SHP77 (cell line): ENCODE results near the gene TBC1D8.
A peak's percentile ranks its signal among the peaks of the same experiment; 100 is the strongest.

Experiments used
- DNase-seq, 2 experiments: peaks; one replicate each; lab custom pipeline; 2025; lab: John Stamatoyannopoulos, UW

The TBC1D8 gene

GRCh38 chr2:101111917-101112771, 39.0 kb downstream of the TBC1D8 start:
- no peak for DNase-seq

GRCh38 chr2:101111262-101111838, 39.8 kb downstream of the TBC1D8 start:
- no peak for DNase-seq

- peak; percentile 38 to 40 for DNase-seq
These were observed 41.6 kb downstream of the TBC1D8 start for GRCh38 chr2:101109451-101110118.

GRCh38 chr2:101108357-101108756, 42.8 kb downstream of the TBC1D8 start:
- DNase-seq = no peak

- no peak for DNase-seq
These were observed 43.9 kb downstream of the TBC1D8 start for GRCh38 chr2:101107241-101107640.

- peak in 1 of 2 experiments; percentile 68 for DNase-seq
These were observed 44.6 kb downstream of the TBC1D8 start for GRCh38 chr2:101106453-101107181.

GRCh38 chr2:101105654-101106053, 45.5 kb downstream of the TBC1D8 start:
- no peak for DNase-seq

GRCh38 chr2:101097638-101098037, 53.5 kb downstream of the TBC1D8 start:
- DNase-seq = no peak

- no peak for DNase-seq
These were observed 54.5 kb downstream of the TBC1D8 start for GRCh38 chr2:101096619-101097142.

- DNase-seq = no peak
These were observed 56.8 kb downstream of the TBC1D8 start for GRCh38 chr2:101094351-101094750.

- no peak for DNase-seq
These were observed 61.0 kb downstream of the TBC1D8 start for GRCh38 chr2:101089942-101090799.

- DNase-seq = no peak
These were observed 61.8 kb downstream of the TBC1D8 start for GRCh38 chr2:101089419-101089818.

GRCh38 chr2:101087638-101088037, 63.5 kb downstream of the TBC1D8 start:
- no peak for DNase-seq

GRCh38 chr2:101083613-101084012, 67.6 kb downstream of the TBC1D8 start:
- DNase-seq = no peak

- DNase-seq = no peak
These were observed 68.2 kb downstream of the TBC1D8 start for GRCh38 chr2:101082998-101083397.

- DNase-seq = no peak
These were observed 69.7 kb downstream of the TBC1D8 start for GRCh38 chr2:101081375-101081907.

- no peak for DNase-seq
These were observed 70.7 kb downstream of the TBC1D8 start for GRCh38 chr2:101080211-101081068.

- DNase-seq = no peak
These were observed 74.6 kb downstream of the TBC1D8 start for GRCh38 chr2:101076581-101076980.

GRCh38 chr2:101064868-101065549, 86.2 kb downstream of the TBC1D8 start:
- DNase-seq = peak in 1 of 2 experiments; percentile 13
